CD4-positive, alpha-beta T cell treated with Interleukin-15 for 4 hours (primary cell): ENCODE data around the gene ANTKMT.
"Not testable (repeated sequence)": the region's sequence is repeated elsewhere in the genome, so short reads cannot be mapped to it uniquely, and the experiment has no call there.

Source experiments
- DNase-seq: peaks from one replicate; pipeline ENCODE4 v3.0.0-alpha.2; 2020; ENCODE audit warnings: low spot score

The ANTKMT gene

DNA sequence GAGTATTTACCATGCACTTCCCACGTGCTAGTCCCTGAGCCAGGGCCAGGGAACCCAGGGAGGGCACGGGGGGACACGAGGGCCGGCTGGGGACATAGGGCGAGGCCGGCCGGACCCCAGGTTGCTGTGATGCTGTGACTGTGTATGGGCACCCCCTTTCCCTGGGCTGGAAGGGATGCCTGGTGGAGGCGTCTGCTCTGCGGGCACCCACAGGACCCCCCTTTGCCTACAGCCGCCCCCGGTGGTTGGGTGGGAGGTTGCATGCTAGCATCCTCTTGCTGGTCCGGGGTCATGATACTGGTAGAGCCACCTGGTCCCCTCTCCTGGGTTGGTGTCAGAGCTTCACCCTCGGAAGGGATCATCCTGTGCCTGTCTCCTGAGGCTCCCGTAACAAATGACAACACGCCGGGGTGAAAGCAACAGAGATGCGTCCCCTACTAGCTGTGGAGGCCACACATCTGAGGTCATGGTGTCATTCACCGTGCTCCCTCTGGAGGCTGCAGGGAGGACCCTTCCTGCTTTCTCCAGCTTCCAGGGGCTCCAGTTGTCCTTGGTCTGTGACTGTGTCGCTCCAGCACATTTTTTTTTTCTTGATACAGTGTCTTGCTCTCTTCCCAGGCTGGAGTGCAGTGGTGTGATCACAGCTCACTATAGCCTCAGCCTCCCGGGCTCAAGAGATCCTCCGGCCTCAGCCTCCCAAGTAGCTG lies 23.0 kb downstream of the ANTKMT start:
- no peak for DNase-seq

- no peak for DNase-seq
Observed at GRCh38 chr16:745739-746138, 24.8 kb downstream of the ANTKMT start.

GRCh38 chr16:746637-747036 lies 25.7 kb downstream of the ANTKMT start:
- no peak for DNase-seq

DNA sequence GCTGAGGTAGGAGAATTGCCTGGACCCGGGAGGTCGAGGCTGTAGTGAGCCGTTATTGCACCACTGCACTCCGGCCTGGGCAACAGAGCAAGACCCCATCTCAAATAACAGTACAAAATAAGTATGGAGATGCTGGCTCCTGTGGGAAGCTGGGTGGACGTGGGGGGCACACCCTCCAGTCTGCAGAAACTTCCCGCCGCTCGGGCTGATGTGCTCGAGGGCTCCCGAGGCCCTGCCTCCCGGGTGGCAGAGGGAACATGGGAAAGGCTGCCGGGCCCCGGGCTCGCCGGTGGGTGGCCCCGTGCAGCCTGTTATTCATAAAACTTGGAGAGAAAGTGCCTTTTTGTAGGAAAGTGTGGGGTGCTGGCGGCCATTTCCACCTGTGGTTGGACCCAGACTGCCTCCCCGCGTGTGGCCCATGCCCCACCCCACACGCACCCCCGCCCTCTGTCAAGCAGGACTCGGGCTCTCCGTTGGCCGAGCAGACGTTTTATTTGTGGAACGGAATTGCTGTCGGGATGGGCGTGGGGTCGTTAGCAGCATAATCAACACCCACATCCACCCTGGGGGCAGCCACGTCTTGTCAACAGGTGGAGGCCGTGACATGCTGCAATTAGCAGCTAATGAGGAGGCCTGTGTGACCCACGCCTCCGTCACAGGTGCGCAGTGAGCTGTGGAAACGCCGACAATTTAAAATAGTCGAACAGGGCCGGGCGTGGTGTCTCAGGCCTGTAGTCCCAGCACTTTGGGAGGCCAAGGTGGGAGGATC lies 27.2 kb downstream of the ANTKMT start:
- no peak for DNase-seq

GRCh38 chr16:749010-749409 lies 28.1 kb downstream of the ANTKMT start:
- DNase-seq: no peak

GRCh38 chr16:750485-750884 lies 29.5 kb downstream of the ANTKMT start:
- DNase-seq: no peak

DNA sequence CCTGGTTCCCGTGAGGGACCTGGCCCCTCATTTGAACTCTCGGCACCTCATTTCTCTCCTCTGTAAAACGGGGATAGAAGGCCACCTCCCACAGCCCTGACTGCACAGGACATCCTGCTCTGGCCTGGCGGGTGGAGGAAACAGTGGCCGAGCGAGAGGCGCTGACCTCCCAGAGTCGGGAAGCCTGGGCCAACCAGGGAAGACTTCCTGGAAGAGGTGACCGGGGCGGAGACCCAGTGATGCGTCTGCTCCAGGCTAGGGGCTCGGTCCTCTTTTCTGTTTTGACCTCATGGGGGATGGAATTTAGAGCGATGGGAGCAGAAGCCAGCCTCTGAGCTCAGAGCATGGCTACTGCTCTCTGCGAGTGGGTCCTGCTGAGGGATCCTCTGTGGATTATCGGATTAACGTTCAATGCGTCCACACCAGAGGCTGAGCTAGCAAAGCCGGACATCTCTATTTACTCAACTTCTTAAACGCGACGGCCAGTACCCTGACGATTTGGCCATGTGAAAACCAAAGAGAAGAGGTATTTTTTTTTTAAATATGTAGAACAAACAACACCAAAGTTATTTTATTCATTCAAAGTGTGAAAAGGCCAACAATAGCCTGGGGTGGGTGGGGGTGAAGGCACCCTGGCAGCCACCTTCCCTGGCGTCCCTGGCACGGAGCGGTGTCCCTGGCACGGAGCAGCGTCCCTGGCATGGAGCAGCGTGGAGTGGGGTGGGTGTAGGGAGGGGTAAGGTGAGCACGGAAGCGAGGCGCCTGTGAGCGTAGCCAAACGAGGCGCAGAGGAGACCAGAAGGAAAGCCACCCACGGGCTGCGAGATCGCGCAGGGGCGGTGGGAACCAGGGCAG lies 30.4 kb downstream of the ANTKMT start:
- no peak for DNase-seq

DNA sequence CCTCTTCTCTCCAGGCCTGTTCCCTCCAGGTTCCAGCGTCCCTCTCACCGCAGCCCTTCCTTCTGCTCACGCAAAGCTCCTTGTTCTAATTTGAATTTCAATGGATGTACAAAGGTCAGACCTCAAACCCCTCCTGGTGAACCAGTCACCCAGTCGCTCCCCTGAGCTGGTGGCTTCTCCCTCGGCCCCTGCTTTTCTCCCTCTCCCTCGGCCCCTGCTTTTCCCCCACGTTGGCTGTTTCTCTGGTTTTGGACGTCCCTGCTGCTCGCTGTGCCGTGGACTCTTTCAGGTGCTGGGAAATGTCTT lies 31.0 kb downstream of the ANTKMT start:
- DNase-seq: no peak

DNA sequence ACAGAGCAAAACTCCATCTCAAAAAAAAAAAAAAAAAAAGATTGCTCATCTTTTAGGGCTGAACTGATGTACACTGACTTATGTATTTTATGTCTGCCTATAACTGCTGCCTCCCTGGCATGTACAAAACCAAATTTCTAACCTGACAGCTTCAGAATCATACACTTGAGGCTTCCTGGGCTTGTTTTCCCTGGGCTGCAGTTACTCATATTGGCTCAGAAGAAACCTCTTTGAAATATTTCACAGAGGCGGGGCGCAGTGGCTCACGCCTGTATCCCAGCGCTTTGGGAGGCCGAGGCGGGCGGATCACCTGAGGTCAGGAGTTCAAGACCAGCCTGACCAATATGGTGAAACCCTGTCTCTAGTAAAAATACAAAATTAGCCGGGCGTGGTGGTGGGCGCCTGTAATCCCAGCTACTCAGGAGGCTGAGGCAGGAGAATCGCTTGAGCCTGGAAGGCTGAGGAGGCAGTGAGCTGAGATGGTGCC lies 33.2 kb downstream of the ANTKMT start:
- not testable (repeated sequence) for DNase-seq

- DNase-seq: no peak
Observed at GRCh38 chr16:754656-755055, 33.7 kb downstream of the ANTKMT start.

DNA sequence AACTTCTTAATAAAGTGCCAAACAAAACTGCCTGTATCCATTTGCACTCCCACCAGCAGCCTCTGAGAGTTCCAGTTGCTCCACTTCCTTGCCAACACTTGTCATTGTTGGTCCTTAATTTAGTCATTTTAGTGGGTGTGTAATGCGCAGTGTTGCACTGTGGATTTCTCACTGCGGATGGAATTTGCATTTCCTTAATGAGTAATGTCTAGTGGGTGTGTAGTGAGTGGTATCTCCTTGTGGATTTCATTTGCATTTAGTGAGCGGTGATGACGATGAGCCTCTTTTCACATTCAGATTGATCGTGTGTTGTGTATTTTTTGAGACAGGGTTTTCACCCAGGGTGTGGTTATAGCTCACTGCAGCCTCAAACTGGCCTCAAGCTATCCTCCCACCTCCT lies 35.5 kb downstream of the ANTKMT start:
- no peak for DNase-seq

DNA sequence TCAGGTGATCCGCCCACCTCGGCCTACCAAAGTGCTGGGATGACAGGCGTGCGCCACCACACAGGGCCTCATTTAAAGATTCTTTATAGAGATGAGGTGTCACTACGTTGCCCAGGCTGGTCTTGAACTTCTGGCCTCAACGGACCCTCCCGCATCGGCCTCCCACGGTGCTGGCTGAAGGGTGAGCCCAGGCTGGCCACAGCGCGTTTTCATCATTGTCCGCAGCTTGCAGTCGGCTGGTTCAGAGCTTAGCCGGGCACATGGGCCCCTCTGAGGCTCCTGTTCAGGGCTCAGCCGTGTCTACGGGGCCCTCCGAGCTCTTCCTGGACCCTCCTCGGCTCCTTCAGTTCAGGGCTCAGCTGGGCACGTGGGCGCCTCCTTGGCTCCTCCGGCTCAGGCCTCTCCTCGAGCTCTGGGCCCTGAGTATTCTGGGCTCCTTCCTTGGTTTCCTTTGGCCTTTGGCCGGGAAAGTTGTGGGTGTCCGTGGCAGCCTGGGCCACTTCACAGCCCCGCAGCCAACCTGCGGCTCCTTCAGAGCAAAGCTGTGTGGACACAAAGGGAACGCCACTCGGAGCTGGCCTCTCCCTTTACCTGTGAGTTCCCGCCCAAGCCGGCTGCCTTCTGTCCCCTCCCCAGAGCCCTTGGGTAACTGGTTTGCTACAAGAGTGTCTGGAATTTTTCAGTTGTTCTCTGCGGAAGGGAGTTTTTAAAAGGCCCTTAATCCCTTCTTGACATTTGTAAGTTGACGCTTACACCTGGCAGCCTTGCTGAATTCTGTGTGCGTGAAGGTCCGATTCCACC lies 38.4 kb downstream of the ANTKMT start:
- no peak for DNase-seq

- no peak for DNase-seq
Observed at GRCh38 chr16:760065-760464, 39.1 kb downstream of the ANTKMT start.

GRCh38 chr16:760545-761343 lies 39.8 kb downstream of the ANTKMT start, which contains the start of gene MSLN:
MSLN (plus strand) TSS chr16:760734; CDS start chr16:762681, 1,947 bp downstream.
- no peak for DNase-seq

DNA sequence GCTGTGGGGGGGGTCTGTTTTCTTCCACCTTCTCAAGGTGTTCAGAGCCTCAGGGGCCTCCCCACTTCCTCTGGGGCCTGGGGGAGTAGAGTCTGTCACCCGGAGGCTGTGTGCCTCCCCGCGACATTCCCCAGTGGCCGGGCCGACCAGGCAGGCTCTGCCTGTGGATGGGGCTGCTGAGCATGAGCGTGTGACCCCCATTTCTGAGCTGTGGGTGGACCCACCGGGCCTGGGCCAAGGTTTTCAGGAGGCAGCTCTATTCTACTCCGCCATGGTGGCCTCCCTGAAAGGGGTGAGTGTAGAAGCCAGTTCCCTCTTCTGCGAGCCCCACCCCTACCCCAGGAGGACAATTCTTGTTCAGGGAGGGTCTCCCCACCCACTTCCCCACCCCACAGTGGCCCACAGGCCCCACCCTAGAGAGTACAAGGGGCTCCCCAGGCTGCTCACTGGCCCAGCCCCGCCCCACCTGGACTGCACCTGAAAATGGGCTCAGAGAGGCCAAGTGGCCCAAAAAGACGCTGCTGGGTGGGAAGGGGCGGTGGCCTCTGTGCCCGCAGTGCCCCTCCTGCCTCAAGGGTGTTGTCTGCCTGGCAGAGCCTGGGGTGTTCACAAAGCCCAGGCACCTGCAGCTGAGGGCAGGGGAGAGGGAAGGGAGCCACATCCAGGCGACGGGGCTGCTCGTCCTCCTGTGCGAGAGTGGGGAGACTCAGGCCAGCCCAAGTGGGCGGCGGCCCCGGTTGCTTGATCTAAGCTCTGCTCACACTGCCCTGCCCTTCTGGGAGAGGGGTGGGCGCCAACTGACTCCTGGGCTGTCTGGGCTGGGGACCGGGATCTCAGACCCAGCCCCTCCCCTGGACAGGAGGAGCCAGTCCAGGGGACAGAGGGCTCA lies 40.9 kb downstream of the ANTKMT start:
- DNase-seq: no peak

- DNase-seq: no peak
Observed at GRCh38 chr16:762595-763268, 41.8 kb downstream of the ANTKMT start.

- no peak for DNase-seq
Observed at GRCh38 chr16:763369-764183, 42.6 kb downstream of the ANTKMT start.

DNA sequence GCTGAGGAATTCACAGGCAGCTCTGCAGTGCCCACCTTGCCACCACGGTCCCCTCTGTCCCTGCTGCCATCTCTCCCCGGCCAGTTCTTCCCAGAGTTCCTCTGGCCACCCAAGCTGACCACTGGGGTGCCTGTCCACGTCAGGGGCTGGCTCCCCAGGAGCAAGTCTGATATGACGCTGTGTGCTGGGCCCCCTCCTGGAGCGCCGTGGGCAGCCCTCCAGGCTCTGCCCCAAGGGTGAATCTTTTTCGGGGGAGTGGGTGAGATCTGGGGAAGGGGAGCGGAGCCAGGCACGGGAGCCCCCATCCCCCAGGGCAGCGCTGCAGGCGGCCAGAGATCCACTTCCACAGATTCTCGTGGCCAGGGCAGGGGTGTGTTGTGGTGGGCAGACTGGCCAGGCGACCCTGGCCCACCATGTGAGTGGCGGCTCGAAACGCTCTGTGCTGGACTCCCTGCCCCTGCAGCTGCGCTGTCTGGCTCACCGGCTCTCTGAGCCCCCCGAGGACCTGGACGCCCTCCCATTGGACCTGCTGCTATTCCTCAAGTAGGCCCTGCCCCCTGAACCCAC lies 43.3 kb downstream of the ANTKMT start:
- DNase-seq: no peak
